ENCODE measurements around the gene MAPK10. TPM values are rescaled to one million over a fixed set of nuclear protein-coding genes. Genes with fewer than 3 reads are reported as not detected.

Gene MAPK10
- total RNA-seq, 1 experiment from 2014 or later, result 4.7 TPM

DNA sequence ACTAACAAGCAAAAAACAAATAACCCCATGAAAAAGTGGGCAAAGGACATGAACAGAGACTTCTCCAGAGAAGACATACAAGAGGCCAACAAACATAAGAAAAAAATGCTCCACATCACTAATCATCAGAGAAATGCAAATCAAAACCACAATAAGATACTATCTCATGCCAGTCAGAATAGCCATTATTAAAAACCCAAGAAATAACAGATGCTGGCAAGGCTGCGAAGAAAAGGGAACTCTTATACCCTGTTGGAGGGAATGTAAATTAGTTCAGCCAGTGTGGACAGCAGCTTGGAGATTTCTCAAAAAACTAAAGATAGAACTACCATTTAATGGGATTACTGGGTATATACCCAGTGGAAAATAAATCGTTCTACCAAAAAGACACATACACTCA, 79.6 kb downstream of the MAPK10 start:
- Histone ChIP-seq H3K4me1 (ENCODE audit: insufficient read depth, low read length) (no peaks in the 10 kb centered on the region), H4K91ac (ENCODE audit: insufficient read length, low read depth, low read length) (no peak overlapping the region), H3K18ac (ENCODE audit: insufficient read length, low read depth, low read length) (no peak overlapping the region), H3K23me2 (ENCODE audit: insufficient read length, low read depth, low read length, poor library complexity, severe bottlenecking) (no peaks in the 10 kb centered on the region), H3K4ac (ENCODE audit: low read depth, low read length) (no peak overlapping the region), H3K9ac (ENCODE audit: extremely low read depth, insufficient read length, low read length) (no peak overlapping the region), H3K4me2 (ENCODE audit: insufficient read depth, insufficient read length, low read length) (no peak overlapping the region), H3K79me1 (ENCODE audit: insufficient read depth, low read depth, low read length, poor library complexity, severe bottlenecking) (no peaks in the 10 kb centered on the region), H3K56ac (ENCODE audit: insufficient read length, low read depth, low read length) (no peak overlapping the region), H3K23ac (ENCODE audit: insufficient read length, low read depth, low read length) (no peak overlapping the region), H2BK5ac (ENCODE audit: insufficient read length, low read length) (no peak overlapping the region), H2AK5ac (ENCODE audit: insufficient read length, low read length) (no peak overlapping the region), H2AFZ (ENCODE audit: low read length) (no peak overlapping the region), H2BK15ac (ENCODE audit: low read depth, low read length) (no peak overlapping the region), H3T11ph (ENCODE audit: low read length) (no peak overlapping the region), H3K14ac (ENCODE audit: insufficient read depth, low read length) (no peak overlapping the region), H4K5ac (ENCODE audit: insufficient read length, low read depth, low read length) (no peak overlapping the region), H2BK120ac (ENCODE audit: low read depth, low read length, poor library complexity, severe bottlenecking) (no peak overlapping the region), H4K8ac (replicated peaks; ENCODE audit: insufficient read length, low read depth, low read length) (no peak overlapping the region), H4K20me1 (ENCODE audit: control insufficient read depth, insufficient read depth, insufficient read length) (no peaks in the 10 kb centered on the region), H2BK12ac (ENCODE audit: insufficient read length, low read depth, low read length) (no peak overlapping the region), H3K79me2 (ENCODE audit: insufficient read depth, low read length) (no peaks in the 10 kb centered on the region), H2BK20ac (ENCODE audit: low read depth, low read length, poor library complexity, severe bottlenecking) (no peak overlapping the region), H3K9me3 (ENCODE audit: control insufficient read depth, low read depth, low read length) (no peaks in the 10 kb centered on the region), H3K27ac (ENCODE audit: insufficient read length, low read depth, low read length) (no peak overlapping the region), H3K27me3 (ENCODE audit: insufficient read depth, low read length) (no peaks in the 10 kb centered on the region)
- peak overlapping the region in 1 of 2 experiments; percentile 8; a peak in 1 of 5 replicates for H3K4me3 Mint-ChIP-seq
- no peak overlapping the region for H3K27ac Mint-ChIP-seq
- no peaks in the 10 kb centered on the region for H3K36me3 Mint-ChIP-seq (ENCODE audit: insufficient read depth in 1 of 3, low read depth in 3 of 3)
- DNase-seq, result no peak
- WGBS (ENCODE audit: extremely low coverage, insufficient read length, low lambda C conversion rate), result no CpG with 5 or more reads among the region's 2 CpGs
- TF ChIP-seq, protein P1, sequence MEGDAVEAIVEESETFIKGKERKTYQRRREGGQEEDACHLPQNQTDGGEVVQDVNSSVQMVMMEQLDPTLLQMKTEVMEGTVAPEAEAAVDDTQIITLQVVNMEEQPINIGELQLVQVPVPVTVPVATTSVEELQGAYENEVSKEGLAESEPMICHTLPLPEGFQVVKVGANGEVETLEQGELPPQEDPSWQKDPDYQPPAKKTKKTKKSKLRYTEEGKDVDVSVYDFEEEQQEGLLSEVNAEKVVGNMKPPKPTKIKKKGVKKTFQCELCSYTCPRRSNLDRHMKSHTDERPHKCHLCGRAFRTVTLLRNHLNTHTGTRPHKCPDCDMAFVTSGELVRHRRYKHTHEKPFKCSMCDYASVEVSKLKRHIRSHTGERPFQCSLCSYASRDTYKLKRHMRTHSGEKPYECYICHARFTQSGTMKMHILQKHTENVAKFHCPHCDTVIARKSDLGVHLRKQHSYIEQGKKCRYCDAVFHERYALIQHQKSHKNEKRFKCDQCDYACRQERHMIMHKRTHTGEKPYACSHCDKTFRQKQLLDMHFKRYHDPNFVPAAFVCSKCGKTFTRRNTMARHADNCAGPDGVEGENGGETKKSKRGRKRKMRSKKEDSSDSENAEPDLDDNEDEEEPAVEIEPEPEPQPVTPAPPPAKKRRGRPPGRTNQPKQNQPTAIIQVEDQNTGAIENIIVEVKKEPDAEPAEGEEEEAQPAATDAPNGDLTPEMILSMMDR (conservative IDR thresholded peaks at IDR 0.05), result no peak
- H3K9me3 Mint-ChIP-seq, result no peaks in the 10 kb centered on the region
- H3K27me3 Mint-ChIP-seq (ENCODE audit: low read depth), result no peaks in the 10 kb centered on the region
- H3K4me1 Mint-ChIP-seq, result peaks cover 10 to 17% of the 10 kb centered on the region in 2 experiments; a peak in 3 of 4 replicates
